Activated T-helper 1 cell treated with Interleukin-2 at 50 U/mL for 16 hours (primary cell): ENCODE data around the gene CFB.
"Not testable (repeated sequence)": the region's sequence is repeated elsewhere in the genome, so short reads cannot be mapped to it uniquely, and the experiment has no call there.

Source experiments
- DNase-seq: peaks from one replicate; pipeline ENCODE4 v3.0.0-alpha.2; 2020; ENCODE audit warnings: low read depth

The CFB gene

GRCh38 chr6:31971279-31971992 is 25.5 kb downstream of the CFB start:
- DNase-seq, result no peak

- peak; percentile 94 for DNase-seq
These were observed 26.3 kb downstream of the CFB start, which contains the start of gene DXO for GRCh38 chr6:31971993-31972708. Gene DXO, minus strand, starts transcription at chr6:31972138. Its CDS starts 463 bp downstream, at chr6:31971675.

GRCh38 chr6:31972709-31973350 is 26.9 kb downstream of the CFB start:
- no peak for DNase-seq

- DNase-seq, result not testable (repeated sequence)
These were observed 30.2 kb downstream of the CFB start for GRCh38 chr6:31976065-31976464.

GRCh38 chr6:31977816-31978431 is 32.0 kb downstream of the CFB start:
- DNase-seq, result no peak

GRCh38 chr6:31978831-31979230 is 32.9 kb downstream of the CFB start:
- DNase-seq, result no peak

- no peak for DNase-seq
These were observed 33.5 kb downstream of the CFB start for GRCh38 chr6:31979238-31979898.

GRCh38 chr6:31980195-31980876 is 34.4 kb downstream of the CFB start:
- not testable (repeated sequence) for DNase-seq

- not testable (repeated sequence) for DNase-seq
These were observed 35.1 kb downstream of the CFB start for GRCh38 chr6:31980998-31981397.

GRCh38 chr6:31981744-31982143 is 35.8 kb downstream of the CFB start, which contains the start of gene C4A:
Gene C4A, plus strand, starts transcription at chr6:31982057. Its CDS starts 51 bp downstream, at chr6:31982108.
- DNase-seq, result not testable (repeated sequence)

GRCh38 chr6:31989363-31989762 is 43.5 kb downstream of the CFB start:
- not testable (repeated sequence) for DNase-seq

- not testable (repeated sequence) for DNase-seq
These were observed 48.5 kb downstream of the CFB start for GRCh38 chr6:31994421-31994820.

GRCh38 chr6:31996385-31996784 is 50.5 kb downstream of the CFB start:
- DNase-seq, result not testable (repeated sequence)
